HepG2 (cell line): ENCODE measurements around the gene CADPS. TPM values are rescaled to one million over a fixed set of nuclear protein-coding genes. Genes with fewer than 3 reads are reported as not detected.

Experiments used
- ATAC-seq: fragments of 200-7000 bp; cut with Tn5 transposase; 3 replicates; pipeline ENCODE4 v1.9.1; 2020; ENCODE audit warnings: mild to moderate bottlenecking, moderate library complexity
- BruUV-seq: library from RNA; stranded (reverse); fragments of 400-500 nt; replicated peaks from 2 replicates; lab custom pipeline; 2021; lab: Mats Ljungman, UMichigan
- CTCF ChIA-PET: fragments of 300-600 bp; formaldehyde crosslinking; extraction: SDS; loops from one replicate; lab custom pipeline; 2021; ENCODE audit warnings: low total read pairs, inconsistent platforms, low intra/inter-chr PET ratio; lab: Yijun Ruan, JAX
- POLR2A ChIA-PET: fragments of 350-600 bp; sonication (Branson Sonifier 250); formaldehyde crosslinking; loops from one replicate; lab custom pipeline; 2020; ENCODE audit warnings: antibody characterized with exemption, inconsistent platforms; lab: Yijun Ruan, JAX
- DNase-seq: peaks from one replicate; pipeline ENCODE4 v3.0.0-alpha.2; 2015; ENCODE audit warnings: low spot score
- FAIRE-seq: peaks from 3 replicates; lab custom pipeline; 2011; peaks lifted over from hg19 to GRCh38; lab: Jason Lieb, UNC
- H2AFZ ChIP-seq: one replicate; pipeline ENCODE4 v1.6.1; 2011; ENCODE audit warnings: low read length, inconsistent platforms
- H3K27ac ChIP-seq: fragments of 300-600 bp; 3 replicates; pipeline ENCODE4 v1.8.0; 2011; ENCODE audit warnings: mixed run types, mild to moderate bottlenecking, mixed read lengths, low read length, inconsistent platforms; ENCODE audit not compliant: insufficient read depth; ENCODE audit errors: extremely low read length
- H3K27me3 ChIP-seq, 2 experiments: fragments of 200-600 bp in 1 of 2; 2 replicates in 1 of 2; 3 replicates in 1 of 2; pipeline versions ENCODE4 v1.6.0 to v1.8.0; 2011; ENCODE audit warnings: low read length in 2 of 2, mild to moderate bottlenecking in 2 of 2, moderate library complexity in 2 of 2, inconsistent platforms in 1 of 2; ENCODE audit not compliant: insufficient read depth in 2 of 2, control insufficient read depth in 1 of 2
- H3K36me3 ChIP-seq, 2 experiments: fragments of 200-600 bp in 1 of 2; replicated peaks in 1 of 2; 2 replicates in 1 of 2; 3 replicates in 1 of 2; pipeline versions ENCODE4 v1.5.1 to v1.8.0; 2011; ENCODE audit warnings: low read length in 2 of 2, inconsistent platforms in 1 of 2; ENCODE audit not compliant: insufficient read depth in 2 of 2, control insufficient read depth in 1 of 2
- H3K4me1 ChIP-seq: 2 replicates; pipeline ENCODE4 v1.5.1; 2012; ENCODE audit warnings: low read length, inconsistent platforms; ENCODE audit not compliant: insufficient read depth
- H3K4me2 ChIP-seq: 2 replicates; pipeline ENCODE4 v1.6.0; 2011; ENCODE audit warnings: low read depth, low read length, inconsistent platforms
- H3K4me3 ChIP-seq, 3 experiments: fragments of 200-600 bp in 1 of 3; sonication (generic), shearing (Covaris generic) in 1 of 3; replicated peaks in 1 of 3; 2 replicates each; pipeline ENCODE4 v1.5.1; 2011 to 2016; ENCODE audit warnings: low read length in 3 of 3, inconsistent platforms in 2 of 3, low read depth in 2 of 3, mild to moderate bottlenecking in 2 of 3, control low read depth in 1 of 3, mixed read lengths in 1 of 3; ENCODE audit not compliant: insufficient read depth in 1 of 3
- H3K79me2 ChIP-seq: one replicate; pipeline ENCODE4 v1.6.1; 2011; ENCODE audit warnings: low read length, inconsistent platforms; ENCODE audit not compliant: insufficient read depth
- H3K9ac ChIP-seq: 2 replicates; pipeline ENCODE4 v1.6.0; 2011; ENCODE audit warnings: mild to moderate bottlenecking, low read depth, low read length, inconsistent platforms; ENCODE audit not compliant: insufficient read depth
- H3K9me3 ChIP-seq: 2 replicates; pipeline ENCODE4 v1.5.1; 2012; ENCODE audit warnings: mild to moderate bottlenecking, low read length
- H4K20me1 ChIP-seq: 2 replicates; pipeline ENCODE4 v1.6.0; 2011; ENCODE audit warnings: inconsistent platforms, mild to moderate bottlenecking, low read length, moderate library complexity; ENCODE audit not compliant: insufficient read depth
- AGO2 ChIP-seq: fragments of 200-400 bp; formaldehyde crosslinking; optimal IDR thresholded peaks from 2 replicates; pipeline ENCODE3; 2017; ENCODE audit warnings: mild to moderate bottlenecking, low read depth, low read length, moderate library complexity
- ARID2 ChIP-seq: sonication (generic); formaldehyde crosslinking; IDR thresholded peaks from 2 replicates; pipeline ENCODE4 v1.8.1; 2022; ENCODE audit warnings: mild to moderate bottlenecking, missing genetic modification reagents, borderline replicate concordance
- ATAD3A ChIP-seq: sonication (generic); formaldehyde crosslinking; IDR thresholded peaks from 2 replicates; pipeline ENCODE4 v1.4.0; 2020; ENCODE audit warnings: missing genetic modification reagents
- CBX1 ChIP-seq: IDR thresholded peaks from one replicate; pipeline ENCODE4 v1.6.1; 2016; ENCODE audit warnings: antibody characterized with exemption, low read depth
- HINFP ChIP-seq: sonication (generic); formaldehyde crosslinking; IDR thresholded peaks from 2 replicates; pipeline ENCODE4 v1.4.0; 2020; ENCODE audit warnings: low read depth, mild to moderate bottlenecking, missing genetic modification reagents
- KLF6 ChIP-seq: IDR thresholded peaks from 2 replicates; pipeline ENCODE4 v1.8.0; 2016; ENCODE audit warnings: missing biosample characterization, missing genetic modification reagents
- MXI1 ChIP-seq: IDR thresholded peaks from 3 replicates; pipeline ENCODE4 v1.6.1; 2012; ENCODE audit warnings: low read depth, low read length, inconsistent platforms, borderline replicate concordance
- NFIB ChIP-seq: sonication (generic); formaldehyde crosslinking; IDR thresholded peaks from 2 replicates; pipeline ENCODE4 v1.9.0; 2021; ENCODE audit warnings: missing genetic modification reagents, mild to moderate bottlenecking, borderline replicate concordance
- NFRKB ChIP-seq: fragments of 450-650 bp; IDR thresholded peaks from 2 replicates; pipeline ENCODE4 v1.6.1; 2017
- RAD21 ChIP-seq: fragments of 450-650 bp; formaldehyde crosslinking; IDR thresholded peaks from 2 replicates; pipeline ENCODE4 v1.5.0; 2020; ENCODE audit warnings: mild to moderate bottlenecking
- RBAK ChIP-seq: sonication (generic); formaldehyde crosslinking; IDR thresholded peaks from 2 replicates; pipeline ENCODE4 v1.5.1; 2020; ENCODE audit warnings: mild to moderate bottlenecking, missing genetic modification reagents
- RBM39 ChIP-seq: fragments of 200-400 bp; formaldehyde crosslinking; IDR thresholded peaks from one replicate; pipeline ENCODE4 v1.6.1; 2018; ENCODE audit warnings: antibody characterized with exemption, mild to moderate bottlenecking, low read depth, low read length; ENCODE audit not compliant: poor library complexity, severe bottlenecking
- SMAD9 ChIP-seq: sonication (generic); formaldehyde crosslinking; IDR thresholded peaks from 2 replicates; pipeline ENCODE4 v1.5.1; 2020; ENCODE audit warnings: mild to moderate bottlenecking, missing genetic modification reagents
- SMC3 ChIP-seq: IDR thresholded peaks from 2 replicates; pipeline ENCODE4 v1.6.1; 2011; ENCODE audit warnings: low read length, improper control_type of control experiment
- SRSF4 ChIP-seq: fragments of 200-400 bp; formaldehyde crosslinking; IDR thresholded peaks from one replicate; pipeline ENCODE4 v1.6.1; 2018; ENCODE audit warnings: mild to moderate bottlenecking, low read depth, low read length, moderate library complexity; ENCODE audit not compliant: poor library complexity, severe bottlenecking
- TCF7 ChIP-seq: sonication (generic); IDR thresholded peaks from 2 replicates; pipeline ENCODE4 v1.6.1; 2016; ENCODE audit warnings: antibody characterized with exemption, low read depth
- ZFX ChIP-seq: sonication (generic); formaldehyde crosslinking; IDR thresholded peaks from 2 replicates; pipeline ENCODE4 v1.4.0; 2020; ENCODE audit warnings: mild to moderate bottlenecking, low read depth, missing genetic modification reagents, moderate library complexity
- ZNF180 ChIP-seq: sonication (generic); formaldehyde crosslinking; IDR thresholded peaks from 2 replicates; pipeline ENCODE4 v1.4.0; 2020; ENCODE audit warnings: low read depth, missing genetic modification reagents, borderline replicate concordance
- ZNF205 ChIP-seq: IDR thresholded peaks from 2 replicates; pipeline ENCODE4 v1.6.1; 2018; ENCODE audit warnings: missing biosample characterization, missing genetic modification reagents
- ZNF431 ChIP-seq: sonication (generic); formaldehyde crosslinking; IDR thresholded peaks from 2 replicates; pipeline ENCODE4 v1.9.0; 2022; ENCODE audit warnings: missing genetic modification reagents, low read depth, mild to moderate bottlenecking, borderline replicate concordance
- ZNF441 ChIP-seq: sonication (generic); formaldehyde crosslinking; IDR thresholded peaks from 2 replicates; pipeline ENCODE4 v1.7.0; 2021; ENCODE audit warnings: missing genetic modification reagents, borderline replicate concordance
- ZNF790 ChIP-seq: sonication (generic); formaldehyde crosslinking; IDR thresholded peaks from 2 replicates; pipeline ENCODE4 v1.8.0; 2022; ENCODE audit warnings: missing genetic modification reagents, mild to moderate bottlenecking, borderline replicate concordance
- ZNF878 ChIP-seq: sonication (generic); formaldehyde crosslinking; IDR thresholded peaks from 2 replicates; pipeline ENCODE4 v1.8.1; 2023; ENCODE audit warnings: mild to moderate bottlenecking, missing genetic modification reagents, moderate library complexity
- WGBS: methylation state at CpG from one replicate; pipeline ENCODE4 v1.1.6; 2017; ENCODE audit warnings: low lambda C conversion rate; 5-methylcytosine and 5-hydroxymethylcytosine counted together
- in situ Hi-C: cut with HindIII; loops from 2 replicates; pipeline ENCODE4 v1.10.0; 2017; ENCODE audit warnings: low pct_unique_long_range_greater_than_20kb; ENCODE audit not compliant: extremely low pct_ligation_motif_present
- intact Hi-C: fragments of 100-400 bp; cut with micrococcal nuclease; formaldehyde crosslinking; loops from one replicate; pipeline ENCODE4 v1.10.0; 2022; ENCODE audit not compliant: unreplicated experiment
- polyA plus RNA-seq, 8 experiments: library from polyadenylated mRNA; depleted of rRNA in 3 of 8; stranded (reverse) in 7 of 8; unstranded in 1 of 8; fragments of >200 nt; fragmentation: Illumina TruSeq in 4 of 8; extraction: Trizol in 4 of 8; gene quantifications; 2 replicates each; pipeline versions ENCODE4 v1.2.1 to v1.2.3, GENCODE V29; 2011 to 2016; ENCODE audit warnings: low read depth in 4 of 8, missing spikeins in 1 of 8, mixed read lengths in 1 of 8; ENCODE audit not compliant: insufficient read depth in 1 of 8
- total RNA-seq, 5 experiments: library from RNA; depleted of rRNA; stranded (reverse); fragments of >200 nt; fragmentation: Illumina TruSeq; extraction: Trizol; gene quantifications; 2 replicates each; pipeline ENCODE4 v1.2.3, GENCODE V29; 2016; ENCODE audit warnings: low read depth in 1 of 5

The CADPS gene
- total and polyA plus RNA-seq, 2 of the 13 experiments (the other 11 are each of a cell fraction or from before 2014, with no cell fraction given), result not detected

- no peak for TF ChIP-seq ZNF878 (CRISPR knock-in tag)
- TF ChIP-seq, all 625 proteins: peak for 0
These were observed 251.0 kb downstream of the CADPS start (continued) for GRCh38 chr3:62624185-62624584.

- Histone ChIP-seq H3K27ac (no peak overlapping the region), H3K4me1 (no peaks in the 10 kb centered on the region), H4K20me1 (peaks cover 4% of the 10 kb centered on the region; the same call in 1 of the 2 replicates), H3K4me3 (no peak overlapping the region), H3K4me2 (no peak overlapping the region), H3K9ac (no peak overlapping the region), H3K27me3 (no peaks in the 10 kb centered on the region), H3K36me3 (no peaks in the 10 kb centered on the region), H3K79me2 (no peaks in the 10 kb centered on the region), H3K9me3 (no peaks in the 10 kb centered on the region), H2AFZ (no peak overlapping the region)
- ATAC-seq (peak; percentile 30; the same call in 2 of the 3 replicates), FAIRE-seq (peak; percentile 63), DNase-seq (peak; percentile 48)
- no TSS peak for BruUV-seq
- 27% methylated on average over 5 of the region's 5 CpGs for WGBS
- in situ Hi-C loops, result loop anchor here (10.0 kb wide), 1 partner anchor 712 kb away; no protein-coding TSS in a partner anchor
- ChIA-PET POLR2A (no interaction called here), CTCF (interaction anchor here (1.5 to 2.0 kb wide), 3 partner anchors 571 to 610 kb away, joined by 6 to 13 read pairs (median 9); no protein-coding TSS in a partner anchor)
- intact Hi-C loops, result loop anchor here (1.0 to 2.0 kb wide), 4 partner anchors 571 to 1196 kb away; partner anchors contain the start of gene C3orf49
- TF ChIP-seq ZNF790 (CRISPR knock-in tag), result no peak
- TF ChIP-seq ZNF205 (CRISPR knock-in tag), result no peak
- TF ChIP-seq ZNF441 (CRISPR knock-in tag), result no peak
- no peak for TF ChIP-seq SMAD9
- TF ChIP-seq ARID2 (CRISPR knock-in tag), result no peak
- TF ChIP-seq RAD21 (CRISPR knock-in tag), result peak; percentile 22; the same call in 1 of the 2 replicates
- no peak for TF ChIP-seq ZNF180 (CRISPR knock-in tag)
- TF ChIP-seq ZNF431 (CRISPR knock-in tag), result no peak
- peak; percentile 54; the same call in 1 of the 2 replicates for TF ChIP-seq SMC3
- TF ChIP-seq RBM39, result no peak
- TF ChIP-seq NFRKB, result no peak
- TF ChIP-seq RBAK, result no peak
- TF ChIP-seq TCF7, result peak; percentile 8; the same call in 1 of the 2 replicates
- TF ChIP-seq HINFP (CRISPR knock-in tag), result no peak
- TF ChIP-seq MXI1, result no peak
- no peak for TF ChIP-seq SRSF4
- no peak for TF ChIP-seq KLF6 (CRISPR knock-in tag)
- no peak for TF ChIP-seq ATAD3A (CRISPR knock-in tag)
- TF ChIP-seq NFIB (CRISPR knock-in tag), result no peak
- no peak for TF ChIP-seq CBX1
- no peak for TF ChIP-seq ZFX (CRISPR knock-in tag)
- no peak for TF ChIP-seq AGO2
These were observed 252.6 kb downstream of the CADPS start for GRCh38 chr3:62622553-62623174.
